GM18517 (cell line): ENCODE measurements around the gene HTT.
"Not testable (repeated sequence)": the region's sequence is repeated elsewhere in the genome, so short reads cannot be mapped to it uniquely, and the experiment has no call there.

ENCODE experiments used
- ATAC-seq: cut with Tn5 transposase; IDR thresholded peaks from one replicate; pipeline ENCODE4 v1.9.1; 2021; ENCODE audit warnings: mild to moderate bottlenecking, moderate library complexity; ENCODE audit not compliant: unreplicated experiment

Gene HTT

GRCh38 chr4:3044870-3045819 is 29.3 kb upstream of the HTT start:
- no peak for ATAC-seq

- no peak for ATAC-seq
Measured at GRCh38 chr4:3046162-3046561, 28.3 kb upstream of the HTT start.

GRCh38 chr4:3046623-3047022 is 27.9 kb upstream of the HTT start:
- no peak for ATAC-seq

GRCh38 chr4:3047464-3048286 is 26.8 kb upstream of the HTT start:
- peak; percentile 80 for ATAC-seq

- ATAC-seq: not testable (repeated sequence)
Measured at GRCh38 chr4:3051141-3051897, 23.2 kb upstream of the HTT start.

- no peak for ATAC-seq
Measured at GRCh38 chr4:3054169-3054759, 20.2 kb upstream of the HTT start.

GRCh38 chr4:3059943-3060342 is 14.5 kb upstream of the HTT start:
- ATAC-seq: no peak

GRCh38 chr4:3060946-3061345 is 13.5 kb upstream of the HTT start:
- ATAC-seq: no peak

GRCh38 chr4:3062471-3062870 is 12.0 kb upstream of the HTT start:
- no peak for ATAC-seq

- ATAC-seq: no peak
Measured at GRCh38 chr4:3065551-3065950, 8.9 kb upstream of the HTT start.

GRCh38 chr4:3066836-3067400 is 7.6 kb upstream of the HTT start:
- ATAC-seq: no peak

- no peak for ATAC-seq
Measured at GRCh38 chr4:3067473-3068001, 6.9 kb upstream of the HTT start.

- no peak for ATAC-seq
Measured at GRCh38 chr4:3069661-3070199, 4.8 kb upstream of the HTT start.

GRCh38 chr4:3070709-3071500 is 3.6 kb upstream of the HTT start:
- no peak for ATAC-seq

GRCh38 chr4:3071811-3072210 is 2.7 kb upstream of the HTT start:
- no peak for ATAC-seq

GRCh38 chr4:3073158-3074077 is 1.1 kb upstream of the HTT start:
- no peak for ATAC-seq

GRCh38 chr4:3074846-3075651 is 568 bp downstream of the HTT start:
- peak; percentile 20 for ATAC-seq
